HepG2 (cell line): ENCODE data around the gene COPS8. TPM values are rescaled to one million over a fixed set of nuclear protein-coding genes. Genes with fewer than 3 reads are reported as not detected.
A peak's percentile ranks its signal among the peaks of the same experiment; 100 is the strongest.

Experiments used
- CREBL2 ChIP-seq: sonication (generic); formaldehyde crosslinking; IDR thresholded peaks from 2 replicates; pipeline ENCODE4 v1.8.1; 2023; ENCODE audit warnings: missing genetic modification reagents, mild to moderate bottlenecking, borderline replicate concordance
- E2F5 ChIP-seq: sonication (generic); formaldehyde crosslinking; conservative IDR thresholded peaks from 2 replicates; pipeline ENCODE4 v1.4.0; 2020; ENCODE audit warnings: missing genetic modification reagents
- ELF1 ChIP-seq: sonication (generic); formaldehyde crosslinking; IDR thresholded peaks from 2 replicates; pipeline ENCODE4 v1.4.0; 2020; ENCODE audit warnings: missing genetic modification reagents
- EZH2 ChIP-seq: conservative IDR thresholded peaks from 2 replicates; pipeline ENCODE4 v1.6.1; 2012; ENCODE audit warnings: mild to moderate bottlenecking, low read depth, low read length, moderate library complexity
- GTF2F1 ChIP-seq: fragments of 150-350 bp; IDR thresholded peaks from 2 replicates; pipeline ENCODE4 v1.6.1; 2014; ENCODE audit warnings: low read length
- IRX3 ChIP-seq: sonication (generic); formaldehyde crosslinking; IDR thresholded peaks from 2 replicates; pipeline ENCODE4 v1.8.1; 2023; ENCODE audit warnings: mild to moderate bottlenecking, low read depth, missing genetic modification reagents, borderline replicate concordance
- KMT2A ChIP-seq: sonication (generic); formaldehyde crosslinking; IDR thresholded peaks from 2 replicates; pipeline ENCODE4 v1.4.0; 2020; ENCODE audit warnings: missing genetic modification reagents
- MXD1 ChIP-seq: sonication (generic); formaldehyde crosslinking; IDR thresholded peaks from 2 replicates; pipeline ENCODE4 v1.4.0; 2020; ENCODE audit warnings: mild to moderate bottlenecking, missing genetic modification reagents
- NONO ChIP-seq, 2 experiments: fragments of 450-650 bp in 1 of 2; sonication (generic) in 1 of 2; formaldehyde crosslinking in 1 of 2; IDR thresholded peaks in 1 of 2; conservative IDR thresholded peaks in 1 of 2; 2 replicates each; pipeline versions ENCODE4 v1.6.1 to v1.8.0; 2017 to 2022; ENCODE audit warnings: mild to moderate bottlenecking in 1 of 2, missing genetic modification reagents in 1 of 2, moderate library complexity in 1 of 2
- PRMT3 ChIP-seq: sonication (generic); formaldehyde crosslinking; IDR thresholded peaks from 2 replicates; pipeline ENCODE4 v1.8.1; 2022; ENCODE audit warnings: low read depth, mild to moderate bottlenecking, moderate library complexity, missing genetic modification reagents, borderline replicate concordance
- STAG1 ChIP-seq: sonication (generic); formaldehyde crosslinking; IDR thresholded peaks from 2 replicates; pipeline ENCODE4 v1.4.0; 2020; ENCODE audit warnings: missing genetic modification reagents
- STAT5B ChIP-seq: sonication (generic); formaldehyde crosslinking; IDR thresholded peaks from 2 replicates; pipeline ENCODE4 v1.4.0; 2020; ENCODE audit warnings: missing genetic modification reagents
- TBL1XR1 ChIP-seq: fragments of 150-350 bp; IDR thresholded peaks from 2 replicates; pipeline ENCODE4 v1.6.1; 2014; ENCODE audit warnings: borderline replicate concordance, low read length; ENCODE audit not compliant: partially characterized antibody
- TEAD2 ChIP-seq: sonication (generic); formaldehyde crosslinking; IDR thresholded peaks from 2 replicates; pipeline ENCODE4 v1.9.0; 2021; ENCODE audit warnings: missing genetic modification reagents
- TP53 ChIP-seq: sonication (generic); formaldehyde crosslinking; conservative IDR thresholded peaks from 2 replicates; pipeline ENCODE4 v1.4.0; 2020; ENCODE audit warnings: missing genetic modification reagents
- ZBTB20 ChIP-seq: sonication (generic); formaldehyde crosslinking; IDR thresholded peaks from 2 replicates; pipeline ENCODE4 v1.8.1; 2023; ENCODE audit warnings: missing genetic modification reagents, low read depth, mild to moderate bottlenecking, borderline replicate concordance
- ZKSCAN1 ChIP-seq: fragments of 150-350 bp; IDR thresholded peaks from 2 replicates; pipeline ENCODE4 v1.6.1; 2014; ENCODE audit warnings: low read length
- ZNF136 ChIP-seq: sonication (generic); formaldehyde crosslinking; IDR thresholded peaks from 2 replicates; pipeline ENCODE4 v1.8.1; 2022; ENCODE audit warnings: low read depth, mild to moderate bottlenecking, moderate library complexity, missing genetic modification reagents
- ZNF17 ChIP-seq: sonication (generic); formaldehyde crosslinking; IDR thresholded peaks from 2 replicates; pipeline ENCODE4 v1.5.0; 2020; ENCODE audit warnings: mild to moderate bottlenecking, missing genetic modification reagents
- ZNF569 ChIP-seq: sonication (generic); formaldehyde crosslinking; IDR thresholded peaks from 2 replicates; pipeline ENCODE4 v1.5.0; 2020; ENCODE audit warnings: mild to moderate bottlenecking, missing genetic modification reagents, moderate library complexity, borderline replicate concordance
- ZNF614 ChIP-seq: IDR thresholded peaks from 2 replicates; pipeline ENCODE4 v1.6.1; 2018; ENCODE audit warnings: missing biosample characterization, missing genetic modification reagents, inconsistent platforms, borderline replicate concordance
- ZSCAN20 ChIP-seq: sonication (generic); formaldehyde crosslinking; IDR thresholded peaks from 2 replicates; pipeline ENCODE4 v1.4.0; 2020; ENCODE audit warnings: missing genetic modification reagents, mild to moderate bottlenecking, borderline replicate concordance
- polyA plus RNA-seq, 8 experiments: library from polyadenylated mRNA; depleted of rRNA in 3 of 8; stranded (reverse) in 7 of 8; unstranded in 1 of 8; fragments of >200 nt; fragmentation: Illumina TruSeq in 4 of 8; extraction: Trizol in 4 of 8; gene quantifications; 2 replicates each; pipeline versions ENCODE4 v1.2.1 to v1.2.3, GENCODE V29; 2011 to 2016; ENCODE audit warnings: low read depth in 4 of 8, missing spikeins in 1 of 8, mixed read lengths in 1 of 8; ENCODE audit not compliant: insufficient read depth in 1 of 8
- total RNA-seq, 5 experiments: library from RNA; depleted of rRNA; stranded (reverse); fragments of >200 nt; fragmentation: Illumina TruSeq; extraction: Trizol; gene quantifications; 2 replicates each; pipeline ENCODE4 v1.2.3, GENCODE V29; 2016; ENCODE audit warnings: low read depth in 1 of 5
- TF ChIP-seq, protein P1 (sequence below): sonication (generic); formaldehyde crosslinking; IDR thresholded peaks from 2 replicates; pipeline ENCODE4 v1.5.1; 2020; ENCODE audit warnings: missing genetic modification reagents, mild to moderate bottlenecking, borderline replicate concordance
- TF ChIP-seq, protein P2 (sequence below): sonication (generic); formaldehyde crosslinking; IDR thresholded peaks from 2 replicates; pipeline ENCODE4 v1.8.1; 2022; ENCODE audit warnings: mild to moderate bottlenecking, missing genetic modification reagents

The COPS8 gene
- total and polyA plus RNA-seq, 2 of the 13 experiments (the other 11 are each of a cell fraction or from before 2014, with no cell fraction given) = 86.3 to 96.6 TPM

DNA sequence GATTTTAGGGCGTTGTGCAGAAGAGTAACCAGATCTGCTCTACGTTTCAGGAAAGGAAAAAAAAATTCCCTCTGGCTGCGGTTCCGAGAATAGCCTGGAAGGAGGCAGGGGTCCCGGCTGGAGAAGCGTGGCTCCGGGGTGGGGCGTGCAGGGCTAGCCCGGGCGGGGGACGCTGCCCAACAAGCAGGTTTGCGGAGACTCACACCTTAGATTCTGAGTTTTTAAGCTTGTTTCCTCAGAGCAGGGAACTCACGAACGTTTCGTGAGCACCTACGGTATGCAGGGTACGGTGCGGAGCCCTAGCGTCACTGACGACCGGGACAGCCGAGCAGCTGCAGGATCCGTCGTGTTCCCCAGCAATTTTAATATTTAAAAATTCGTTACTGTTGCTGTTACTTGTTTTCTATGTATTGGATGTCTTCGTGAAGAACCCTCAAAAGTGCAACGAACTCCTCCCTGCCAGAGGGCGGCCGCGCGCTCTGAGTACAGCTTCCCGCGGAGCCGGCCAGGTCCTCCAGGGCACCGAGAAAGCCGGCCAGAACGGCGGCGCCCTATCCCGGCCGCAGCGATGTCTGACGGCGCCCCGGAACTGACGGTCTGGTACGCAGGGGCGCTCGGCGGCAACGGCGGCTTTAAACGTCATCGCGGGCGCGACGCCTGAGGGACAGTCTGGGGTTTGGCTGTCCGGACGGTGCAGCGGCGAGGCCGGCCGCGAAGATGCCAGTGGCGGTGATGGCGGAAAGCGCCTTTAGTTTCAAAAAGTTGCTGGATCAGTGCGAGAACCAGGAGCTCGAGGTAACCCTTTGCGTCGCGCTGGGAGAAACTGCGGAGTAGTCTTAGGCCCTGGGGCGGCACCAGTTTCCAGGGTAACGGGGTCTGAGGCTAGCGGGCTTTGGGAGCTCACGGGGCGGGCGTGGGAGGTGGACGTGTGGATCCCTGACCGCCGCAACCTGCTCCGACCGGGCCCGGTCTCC, at the start of gene COPS8 (continued):
- no peak for TF ChIP-seq ZNF569 (CRISPR knock-in tag)
- TF ChIP-seq ZKSCAN1 = 0 out of 2 replicates have a peak, but pooled peaks have one; percentile 58
- no peak for TF ChIP-seq NONO (IDR thresholded peaks at IDR 0.05)
- peak; percentile 99 for TF ChIP-seq NONO (CRISPR knock-in tag; conservative IDR thresholded peaks at IDR 0.05)
- TF ChIP-seq E2F5 (CRISPR knock-in tag) = peak; percentile 95
- peak; percentile 83 for TF ChIP-seq MXD1 (CRISPR knock-in tag)
- no peak for TF ChIP-seq GTF2F1
- TF ChIP-seq TEAD2 (CRISPR knock-in tag) = no peak; the same call in 1 of the 2 replicates
- no peak; the same call in 1 of the 2 replicates for TF ChIP-seq STAG1
- TF ChIP-seq ZNF614 (CRISPR knock-in tag) = peak; percentile 92
- peak; percentile 95 for TF ChIP-seq ELF1 (CRISPR knock-in tag)
- TF ChIP-seq CREBL2 (CRISPR knock-in tag) = peak; percentile 64; the same call in 1 of the 2 replicates
- TF ChIP-seq KMT2A (CRISPR knock-in tag) = peak; percentile 100
- no peak for TF ChIP-seq ZNF17 (CRISPR knock-in tag)
- TF ChIP-seq, protein P1, sequence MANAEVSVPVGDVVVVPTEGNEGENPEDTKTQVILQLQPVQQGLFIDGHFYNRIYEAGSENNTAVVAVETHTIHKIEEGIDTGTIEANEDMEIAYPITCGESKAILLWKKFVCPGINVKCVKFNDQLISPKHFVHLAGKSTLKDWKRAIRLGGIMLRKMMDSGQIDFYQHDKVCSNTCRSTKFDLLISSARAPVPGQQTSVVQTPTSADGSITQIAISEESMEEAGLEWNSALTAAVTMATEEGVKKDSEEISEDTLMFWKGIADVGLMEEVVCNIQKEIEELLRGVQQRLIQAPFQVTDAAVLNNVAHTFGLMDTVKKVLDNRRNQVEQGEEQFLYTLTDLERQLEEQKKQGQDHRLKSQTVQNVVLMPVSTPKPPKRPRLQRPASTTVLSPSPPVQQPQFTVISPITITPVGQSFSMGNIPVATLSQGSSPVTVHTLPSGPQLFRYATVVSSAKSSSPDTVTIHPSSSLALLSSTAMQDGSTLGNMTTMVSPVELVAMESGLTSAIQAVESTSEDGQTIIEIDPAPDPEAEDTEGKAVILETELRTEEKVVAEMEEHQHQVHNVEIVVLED (CRISPR knock-in tag) = peak; percentile 99
- TF ChIP-seq ZNF136 (CRISPR knock-in tag) = no peak; the same call in 1 of the 2 replicates
- peak; percentile 75; the same call in 1 of the 2 replicates for TF ChIP-seq ZBTB20 (CRISPR knock-in tag)
- TF ChIP-seq, protein P2, sequence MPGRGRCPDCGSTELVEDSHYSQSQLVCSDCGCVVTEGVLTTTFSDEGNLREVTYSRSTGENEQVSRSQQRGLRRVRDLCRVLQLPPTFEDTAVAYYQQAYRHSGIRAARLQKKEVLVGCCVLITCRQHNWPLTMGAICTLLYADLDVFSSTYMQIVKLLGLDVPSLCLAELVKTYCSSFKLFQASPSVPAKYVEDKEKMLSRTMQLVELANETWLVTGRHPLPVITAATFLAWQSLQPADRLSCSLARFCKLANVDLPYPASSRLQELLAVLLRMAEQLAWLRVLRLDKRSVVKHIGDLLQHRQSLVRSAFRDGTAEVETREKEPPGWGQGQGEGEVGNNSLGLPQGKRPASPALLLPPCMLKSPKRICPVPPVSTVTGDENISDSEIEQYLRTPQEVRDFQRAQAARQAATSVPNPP (CRISPR knock-in tag) = peak; percentile 68; the same call in 1 of the 2 replicates
- TF ChIP-seq PRMT3 (CRISPR knock-in tag) = no peak
- TF ChIP-seq STAT5B (CRISPR knock-in tag) = peak; percentile 80; the same call in 1 of the 2 replicates
- TF ChIP-seq ZSCAN20 (CRISPR knock-in tag) = peak; percentile 92; the same call in 1 of the 2 replicates
- TF ChIP-seq TP53 (CRISPR knock-in tag) = peak; percentile 91; the same call in 1 of the 2 replicates
- peak; percentile 78 for TF ChIP-seq TBL1XR1
- TF ChIP-seq IRX3 (CRISPR knock-in tag) = no peak; the same call in 1 of the 2 replicates
- no peak for TF ChIP-seq EZH2
